ENCODE results near the gene SSTR5.

Gene SSTR5

GRCh38 chr16:1107731-1108130 lies 35.2 kb downstream of the SSTR5 start:
- no peak for DNase-seq

- no peak for DNase-seq
Measured at GRCh38 chr16:1108299-1109252, 36.0 kb downstream of the SSTR5 start.

- no peak for DNase-seq
Measured at GRCh38 chr16:1109648-1110047, 37.1 kb downstream of the SSTR5 start.

GRCh38 chr16:1112506-1113184 lies 40.1 kb downstream of the SSTR5 start:
- no peak for DNase-seq

GRCh38 chr16:1113489-1113888 lies 40.9 kb downstream of the SSTR5 start:
- DNase-seq = no peak

GRCh38 chr16:1113889-1114526 lies 41.5 kb downstream of the SSTR5 start:
- DNase-seq = no peak

GRCh38 chr16:1116693-1117077 lies 44.1 kb downstream of the SSTR5 start:
- DNase-seq = no peak

- no peak for DNase-seq
Measured at GRCh38 chr16:1117176-1117900, 44.8 kb downstream of the SSTR5 start.

GRCh38 chr16:1117926-1118325 lies 45.4 kb downstream of the SSTR5 start:
- no peak for DNase-seq

- no peak for DNase-seq
Measured at GRCh38 chr16:1119129-1119528, 46.6 kb downstream of the SSTR5 start.

GRCh38 chr16:1119766-1120576 lies 47.4 kb downstream of the SSTR5 start:
- DNase-seq = no peak

GRCh38 chr16:1120577-1120941 lies 48.0 kb downstream of the SSTR5 start:
- DNase-seq = no peak

GRCh38 chr16:1121009-1121408 lies 48.5 kb downstream of the SSTR5 start:
- no peak for DNase-seq

GRCh38 chr16:1121601-1122397 lies 49.3 kb downstream of the SSTR5 start:
- no peak for DNase-seq

- no peak for DNase-seq
Measured at GRCh38 chr16:1122398-1122765, 49.8 kb downstream of the SSTR5 start.

- DNase-seq = no peak
Measured at GRCh38 chr16:1123525-1124230, 51.1 kb downstream of the SSTR5 start.

GRCh38 chr16:1124291-1124690 lies 51.7 kb downstream of the SSTR5 start:
- no peak for DNase-seq

GRCh38 chr16:1124795-1125194 lies 52.2 kb downstream of the SSTR5 start:
- DNase-seq = no peak

- DNase-seq = no peak
Measured at GRCh38 chr16:1125471-1125870, 52.9 kb downstream of the SSTR5 start.

GRCh38 chr16:1126044-1126443 lies 53.5 kb downstream of the SSTR5 start:
- no peak for DNase-seq

GRCh38 chr16:1126586-1126985 lies 54.0 kb downstream of the SSTR5 start:
- DNase-seq = no peak
